ENCODE measurements around the gene ZP1. TPM values are rescaled to one million over a fixed set of nuclear protein-coding genes. Genes with fewer than 3 reads are reported as not detected.

The ZP1 gene
- total and polyA plus RNA-seq, 2 of the 8 experiments (the other 6 are each of a cell fraction or from before 2014, with no cell fraction given) = not detected

DNA sequence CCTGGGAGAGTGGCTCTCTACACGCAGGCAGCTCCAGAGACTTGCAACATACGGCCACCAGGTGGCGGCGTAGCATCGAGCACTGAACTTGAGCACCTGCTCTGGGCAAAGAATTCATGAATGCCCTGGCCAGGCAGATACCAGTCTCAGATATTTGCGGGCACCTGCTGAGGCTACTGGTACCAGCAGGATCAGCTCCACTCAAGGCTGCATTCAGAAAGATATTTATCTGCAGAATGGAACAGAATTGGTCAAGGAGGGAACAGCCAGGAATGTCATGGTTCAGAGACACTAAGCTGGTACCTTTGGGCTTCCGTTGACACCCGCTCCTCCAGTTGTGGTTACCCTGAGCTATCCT lies 36.2 kb upstream of the ZP1 start (continued):
- no peak for TF ChIP-seq HDAC2 (IDR thresholded peaks at IDR 0.05; ENCODE audit: borderline replicate concordance in 1 of 2, low read depth in 2 of 2, low read length in 2 of 2)
- no peak for TF ChIP-seq HDAC6 (IDR thresholded peaks at IDR 0.05; ENCODE audit: low read depth, low read length)
- TF ChIP-seq CTBP2 (IDR thresholded peaks at IDR 0.05; ENCODE audit: borderline replicate concordance, insufficient read depth, insufficient read length, low read length) = no peak
- 0 out of 2 replicates have a peak, but pooled peaks have one; percentile 69 for TF ChIP-seq TCF12 (IDR thresholded peaks at IDR 0.05; ENCODE audit: low read depth, low read length)
- TF ChIP-seq POLR2A (IDR thresholded peaks at IDR 0.05; ENCODE audit: control extremely low read depth in 1 of 2, low read depth in 2 of 2, low read length in 2 of 2) = no peak
- TF ChIP-seq, protein P1, sequence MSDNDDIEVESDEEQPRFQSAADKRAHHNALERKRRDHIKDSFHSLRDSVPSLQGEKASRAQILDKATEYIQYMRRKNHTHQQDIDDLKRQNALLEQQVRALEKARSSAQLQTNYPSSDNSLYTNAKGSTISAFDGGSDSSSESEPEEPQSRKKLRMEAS (IDR thresholded peaks at IDR 0.05) = peak; percentile 36; the same call in 1 of the 2 replicates
- no peak for TF ChIP-seq RBBP5 (IDR thresholded peaks at IDR 0.05; ENCODE audit: borderline replicate concordance, low read depth, low read length)
- no peak for TF ChIP-seq SIX5 (IDR thresholded peaks at IDR 0.05; ENCODE audit: low read depth, low read length)
- no peak for TF ChIP-seq SAP30 (IDR thresholded peaks at IDR 0.05; ENCODE audit: insufficient read depth, insufficient replicate concordance, low read length)
- no peak for TF ChIP-seq FOSL1 (IDR thresholded peaks at IDR 0.05; ENCODE audit: insufficient read depth, low read depth, low read length)
- TF ChIP-seq ASH2L (IDR thresholded peaks at IDR 0.05; ENCODE audit: low read length) = no peak
- TF ChIP-seq SP4 (IDR thresholded peaks at IDR 0.05; ENCODE audit: low read length) = no peak
